HG03439 (cell line): ENCODE measurements around the gene PDE8A.

Source experiments
- ATAC-seq: cut with Tn5 transposase; IDR thresholded peaks from one replicate; pipeline ENCODE4 v1.9.1; 2021; ENCODE audit warnings: mild to moderate bottlenecking, moderate library complexity; ENCODE audit not compliant: unreplicated experiment

The PDE8A gene

DNA sequence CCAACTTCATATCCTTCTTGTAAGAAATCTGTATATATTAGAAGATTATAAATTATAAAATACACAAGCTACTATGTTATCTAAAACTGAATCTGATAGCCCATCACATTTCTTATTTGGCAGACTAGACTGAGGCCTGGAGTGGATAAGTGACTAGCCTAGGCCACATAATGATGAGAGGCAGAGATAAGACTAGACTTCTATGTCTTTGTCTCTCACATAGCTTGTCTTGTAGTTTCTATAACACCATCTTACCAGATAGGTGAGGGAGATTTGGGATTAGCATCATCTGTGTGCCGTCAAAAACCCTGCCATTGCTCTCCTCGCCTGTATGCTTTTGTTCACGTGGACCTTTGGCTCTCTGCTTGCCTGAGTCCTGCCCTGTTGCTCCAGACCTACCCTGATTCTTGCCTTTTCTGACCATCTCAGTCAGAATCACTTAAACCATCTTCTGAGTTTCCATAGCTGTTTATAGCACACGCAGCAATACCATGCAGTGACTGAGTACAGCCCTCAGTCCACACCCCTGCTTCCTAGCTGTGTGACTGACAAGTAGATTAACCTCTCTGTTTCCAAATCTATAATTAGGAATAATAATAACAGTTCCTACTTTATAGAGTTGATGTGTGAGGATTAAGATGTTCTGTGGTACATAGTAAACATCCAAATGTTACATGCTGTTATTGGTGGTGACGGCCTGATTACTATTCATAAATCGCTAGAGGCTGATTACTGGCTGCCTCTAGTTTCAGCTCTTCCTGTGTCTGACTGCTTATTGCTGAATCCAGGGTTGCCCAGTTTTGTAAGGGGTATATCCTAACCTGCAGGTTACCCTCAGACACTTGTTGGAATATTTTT lies 49.7 kb downstream of the PDE8A start:
- ATAC-seq, result no peak

- no peak for ATAC-seq
Observed at GRCh38 chr15:85031944-85032558, 50.4 kb downstream of the PDE8A start.

DNA sequence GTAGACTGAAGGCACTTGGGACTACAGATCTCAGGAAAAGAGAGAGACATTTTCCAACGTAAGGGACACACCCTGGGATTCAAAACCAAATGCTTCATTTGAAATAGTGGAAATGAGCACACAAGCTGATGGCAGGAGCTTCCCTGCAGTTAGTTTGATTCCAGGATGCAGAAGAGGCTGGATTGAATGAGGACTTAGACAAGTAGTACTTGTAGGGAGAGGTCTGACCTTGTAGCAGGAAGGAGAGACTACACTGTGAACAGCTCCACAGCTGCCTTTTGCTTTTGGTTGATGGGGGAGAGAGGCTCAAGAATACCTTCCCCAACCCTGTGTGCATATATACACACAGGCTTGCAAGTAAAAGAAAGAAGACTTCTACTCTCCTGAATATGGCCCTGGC lies 51.5 kb downstream of the PDE8A start:
- no peak for ATAC-seq

DNA sequence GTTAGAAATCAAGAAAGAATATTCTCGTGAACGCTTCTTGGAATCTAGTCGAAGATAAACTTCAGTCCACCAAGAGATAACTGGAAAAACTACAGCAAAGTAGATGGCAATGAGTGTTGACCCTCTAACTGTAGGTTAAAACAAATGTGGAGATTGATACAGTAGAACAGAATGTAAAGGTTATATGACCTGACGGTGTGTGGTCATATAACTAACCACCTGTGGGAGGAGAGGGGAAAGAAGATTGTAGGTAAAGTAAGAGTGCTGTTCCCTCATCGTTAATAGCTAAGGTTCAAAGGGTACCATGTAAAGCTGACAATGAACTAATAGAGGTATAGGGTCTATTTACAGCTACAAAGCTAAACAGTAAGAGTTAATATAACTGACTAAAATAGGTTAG lies 52.6 kb downstream of the PDE8A start:
- no peak for ATAC-seq

DNA sequence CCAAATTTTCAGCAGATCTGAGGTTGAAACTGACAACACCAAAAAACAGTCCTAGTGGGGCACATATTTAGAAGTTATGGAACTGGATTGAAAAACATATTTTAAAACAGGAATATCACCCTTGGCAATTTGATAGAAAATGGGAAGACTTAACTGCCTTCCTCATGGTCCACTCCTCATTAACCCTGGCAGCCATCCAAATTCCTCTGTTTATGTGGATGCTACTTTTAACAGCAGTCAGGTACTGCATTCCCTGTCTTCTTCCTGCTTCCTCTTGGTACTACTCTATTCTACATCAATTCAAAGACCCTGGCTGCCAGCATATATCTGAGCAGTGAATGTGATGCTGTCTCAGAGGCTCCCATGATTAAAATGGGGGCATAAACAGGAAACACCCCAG lies 54.3 kb downstream of the PDE8A start:
- ATAC-seq, result no peak

GRCh38 chr15:85036716-85037115 lies 55.1 kb downstream of the PDE8A start:
- no peak for ATAC-seq

DNA sequence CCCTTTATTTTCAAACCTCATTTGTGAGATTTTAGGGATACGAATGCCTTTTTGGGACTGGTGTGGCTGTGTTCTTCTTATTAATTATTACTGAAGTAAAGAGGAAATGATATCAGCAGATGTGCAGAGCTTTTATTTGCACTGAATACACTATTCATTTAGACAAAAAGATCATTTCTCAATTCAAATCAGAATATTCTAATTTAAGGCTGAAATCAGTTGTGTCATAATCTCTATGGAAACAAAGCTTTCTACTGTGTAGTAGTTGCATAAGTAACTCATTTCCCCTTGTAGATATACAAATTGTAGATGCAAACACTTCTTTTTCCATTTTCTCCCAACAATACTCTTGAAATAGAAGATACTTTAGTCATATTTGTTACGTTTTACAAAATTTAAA lies 56.0 kb downstream of the PDE8A start:
- no peak for ATAC-seq

GRCh38 chr15:85041230-85041629 lies 59.6 kb downstream of the PDE8A start:
- ATAC-seq, result no peak

DNA sequence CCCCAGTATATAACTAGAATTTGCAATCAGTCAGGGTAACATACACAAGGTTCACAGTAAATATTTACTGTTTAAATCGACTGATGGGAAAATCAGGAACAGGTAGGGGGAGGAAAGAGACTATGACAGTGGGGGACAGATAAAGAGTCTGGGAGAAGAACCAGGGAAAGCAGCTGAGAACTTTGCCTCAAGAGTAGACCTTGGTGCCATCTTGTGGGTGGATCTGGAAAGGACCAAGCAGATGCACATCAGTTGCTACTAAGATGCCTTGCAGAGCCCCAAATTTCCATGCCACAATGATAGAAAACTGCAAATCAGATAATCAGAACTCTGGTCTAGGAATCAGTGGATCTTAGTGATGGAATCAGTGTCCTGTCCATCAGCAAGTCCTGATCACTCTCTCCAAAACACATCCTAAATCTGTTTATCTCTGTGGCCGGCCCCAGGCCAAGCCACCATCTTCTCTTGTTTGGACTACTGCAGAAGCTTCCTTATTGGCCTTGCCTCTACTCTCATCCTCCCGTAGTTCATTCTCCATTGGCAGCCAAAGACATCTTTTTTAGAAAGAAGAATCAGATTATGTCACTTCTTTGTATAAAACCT lies 62.7 kb downstream of the PDE8A start:
- ATAC-seq, result no peak

GRCh38 chr15:85044894-85045293 lies 63.2 kb downstream of the PDE8A start:
- no peak for ATAC-seq

DNA sequence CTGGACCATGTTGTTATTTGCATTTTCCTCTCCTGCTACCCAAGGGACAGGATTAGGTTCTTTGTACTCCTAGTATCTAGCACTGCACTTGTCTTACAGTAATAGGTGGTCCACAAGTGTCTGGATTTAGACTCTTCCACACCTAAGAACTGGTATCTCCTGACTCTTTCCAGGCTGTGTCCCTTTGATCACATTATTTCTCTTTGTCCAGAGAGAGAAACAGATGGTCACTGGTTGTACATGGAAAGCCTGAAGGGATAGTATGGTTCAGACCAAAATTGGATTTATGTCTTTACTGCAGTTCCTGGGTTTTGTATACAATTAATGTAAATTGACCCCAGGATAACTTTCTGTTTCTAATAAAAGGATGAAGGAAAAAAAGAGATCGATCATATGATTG lies 64.0 kb downstream of the PDE8A start:
- no peak for ATAC-seq

DNA sequence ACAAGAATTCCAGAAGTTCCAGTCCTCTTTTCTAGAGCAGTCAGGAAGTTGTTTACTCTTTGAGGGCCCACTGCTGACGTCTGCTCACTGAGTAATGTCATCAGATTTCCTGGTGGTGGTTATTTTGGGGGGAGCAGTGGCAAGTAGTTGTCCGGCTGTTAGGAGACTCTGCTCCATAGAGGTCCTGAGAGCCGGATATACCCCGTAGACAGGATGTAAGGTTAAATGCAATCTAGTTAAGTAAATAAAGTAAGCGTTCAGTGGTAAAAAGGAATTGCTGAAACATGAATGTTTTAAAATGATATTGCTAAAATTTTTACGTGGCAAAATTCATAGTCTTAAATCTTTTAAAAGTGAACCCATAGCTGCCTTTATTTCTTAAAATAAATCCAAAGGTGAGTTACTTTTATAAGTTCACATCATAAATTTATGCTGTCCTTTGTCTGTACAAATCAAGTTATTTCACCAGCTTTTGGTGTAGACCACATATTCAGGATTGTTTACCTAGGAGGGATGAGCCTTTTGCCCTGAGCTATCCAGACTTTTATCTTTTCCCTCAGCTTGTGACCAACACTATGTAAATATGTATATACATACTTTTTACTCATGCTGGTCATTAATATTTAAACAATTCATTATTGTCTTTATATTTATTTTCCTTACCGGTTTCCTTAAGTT lies 65.8 kb downstream of the PDE8A start:
- ATAC-seq, result no peak

- no peak for ATAC-seq
Observed at GRCh38 chr15:85048430-85048829, 66.8 kb downstream of the PDE8A start.

DNA sequence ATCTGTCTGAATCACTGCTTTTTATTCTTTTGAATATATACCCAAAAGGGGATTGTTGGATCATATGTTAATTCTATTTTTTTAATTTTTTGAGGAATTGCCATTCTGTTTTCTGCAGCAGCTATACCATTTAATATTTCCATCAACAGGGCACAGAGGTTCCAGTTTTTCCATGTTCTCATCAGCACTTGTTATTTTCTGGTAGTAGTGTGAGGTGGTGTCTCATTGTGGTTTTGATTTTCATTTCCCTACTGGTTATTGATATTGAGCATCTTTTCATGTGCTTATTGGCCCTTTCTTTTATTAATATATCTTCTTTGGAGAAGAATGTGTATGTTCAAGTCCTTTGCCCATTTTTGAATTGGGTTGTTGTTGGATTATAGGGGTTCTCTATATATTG lies 68.1 kb downstream of the PDE8A start:
- ATAC-seq, result no peak

DNA sequence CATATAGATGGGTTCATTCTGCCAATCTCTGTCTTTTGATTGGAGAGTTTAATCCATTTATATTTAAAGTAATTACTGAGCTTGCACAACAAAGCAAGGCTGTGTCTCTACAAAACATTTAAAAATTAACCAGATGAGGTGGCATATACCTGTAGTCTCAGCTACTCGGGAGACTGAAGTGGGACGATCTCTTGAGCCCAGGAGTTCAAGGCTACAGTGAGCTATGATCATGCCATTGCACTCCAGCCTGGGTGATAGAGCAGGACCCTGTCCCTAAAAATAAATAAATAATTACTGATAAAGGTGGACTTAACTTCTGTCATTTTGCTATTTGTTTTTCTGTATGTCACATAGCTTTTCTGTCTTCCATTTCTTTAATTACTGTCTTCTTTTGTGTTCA lies 78.1 kb downstream of the PDE8A start:
- no peak for ATAC-seq

- ATAC-seq, result no peak
Observed at GRCh38 chr15:85062560-85062959, 80.9 kb downstream of the PDE8A start.

- ATAC-seq, result no peak
Observed at GRCh38 chr15:85063088-85063487, 81.4 kb downstream of the PDE8A start.

DNA sequence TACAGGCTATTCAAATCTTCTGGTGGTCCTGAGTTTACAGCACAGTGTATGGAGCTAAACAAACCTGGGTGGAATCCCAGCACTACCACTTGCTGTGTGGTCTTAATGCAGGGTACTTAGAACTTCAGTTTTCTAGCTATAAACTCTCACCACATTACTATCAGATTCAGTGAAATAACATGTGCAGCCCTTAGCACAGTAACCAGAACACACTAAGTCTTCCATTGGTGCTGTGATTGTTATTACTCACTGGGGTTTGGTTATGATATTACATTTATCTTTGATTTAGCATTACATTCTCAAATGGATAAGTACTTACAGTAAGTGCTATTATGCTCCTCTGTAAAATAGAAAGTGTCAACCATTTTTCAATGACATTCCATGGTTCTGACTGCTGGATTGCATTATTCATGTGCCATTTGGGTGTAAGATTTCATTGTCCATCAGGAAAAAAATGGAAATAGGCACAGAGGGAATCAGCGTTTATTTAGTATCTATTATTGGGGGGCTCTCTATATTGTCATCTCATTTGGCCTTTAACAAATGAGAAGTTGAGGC lies 81.9 kb downstream of the PDE8A start:
- no peak for ATAC-seq

DNA sequence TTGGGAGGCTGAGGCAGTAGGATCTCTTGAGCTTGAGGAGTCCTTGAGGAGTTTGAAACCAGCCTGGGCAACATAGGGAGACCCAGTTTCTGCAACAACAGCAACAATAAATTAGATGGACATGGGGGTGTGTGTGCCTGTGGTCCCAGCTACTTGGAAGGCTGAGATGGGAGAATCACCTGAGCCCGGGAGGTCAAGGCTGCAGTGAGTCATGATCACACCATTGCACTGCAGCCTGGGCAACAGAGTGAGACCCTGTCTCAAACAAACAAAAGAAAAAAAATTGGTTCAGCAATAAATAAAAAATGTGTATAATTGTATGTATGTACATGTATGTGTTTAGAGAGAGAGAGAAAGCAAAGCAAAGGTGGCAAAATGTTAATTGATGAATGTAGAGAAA lies 83.1 kb downstream of the PDE8A start:
- ATAC-seq, result no peak

DNA sequence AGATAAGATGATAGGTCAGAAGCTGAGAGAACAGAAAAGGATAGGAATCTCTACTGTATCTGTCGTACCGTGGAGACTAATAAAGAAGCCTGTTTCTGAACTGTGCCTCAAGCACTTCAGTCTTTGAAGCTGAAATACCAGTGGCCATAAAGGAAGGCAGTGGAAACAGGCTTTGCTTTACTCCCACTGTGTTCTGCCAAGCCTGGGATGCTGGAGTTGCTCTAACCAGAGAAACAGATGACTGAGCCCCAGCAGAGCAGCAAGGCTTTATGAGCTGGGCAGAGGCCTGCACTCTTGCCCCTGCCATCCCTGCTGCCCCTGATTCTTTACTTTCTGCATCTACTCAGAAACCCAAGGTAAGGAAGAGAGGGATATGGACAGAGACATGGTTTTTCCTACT lies 89.4 kb downstream of the PDE8A start:
- ATAC-seq, result no peak

DNA sequence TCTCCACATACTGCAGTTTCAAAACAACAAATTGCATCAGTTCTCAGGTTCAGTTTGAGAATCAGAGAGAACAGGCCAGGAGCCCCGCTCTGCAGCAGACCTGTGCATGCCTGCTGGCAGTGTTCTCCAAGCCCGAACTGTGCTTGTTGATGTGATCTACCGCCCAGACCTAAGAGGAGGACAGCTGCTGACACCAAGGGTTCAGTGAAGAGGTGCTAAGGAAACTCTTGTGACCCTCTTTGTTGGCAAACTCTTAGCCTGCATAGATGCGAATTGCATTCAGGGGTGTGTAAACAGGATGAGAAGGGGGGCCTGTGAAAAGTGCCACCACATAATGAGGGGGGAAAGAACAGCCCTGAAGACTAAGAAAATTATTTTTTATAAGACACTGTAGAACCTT lies 89.8 kb downstream of the PDE8A start:
- no peak for ATAC-seq
